HUES48 (cell line): ENCODE results near the gene CDC25B.

Experiments
- H3K27ac ChIP-seq: one replicate; pipeline ENCODE4 v1.7.0; 2013; ENCODE audit warnings: low read depth, low read length, inconsistent platforms
- H3K27me3 ChIP-seq: 2 replicates; pipeline ENCODE4 v1.6.1; 2013; ENCODE audit warnings: mild to moderate bottlenecking, low read length; ENCODE audit not compliant: control insufficient read depth, insufficient read depth
- H3K36me3 ChIP-seq: 2 replicates; pipeline ENCODE4 v1.6.1; 2013; ENCODE audit warnings: low read length; ENCODE audit not compliant: control insufficient read depth, insufficient read depth
- H3K4me1 ChIP-seq: 2 replicates; pipeline ENCODE4 v1.6.1; 2013; ENCODE audit warnings: mild to moderate bottlenecking, low read length; ENCODE audit not compliant: control insufficient read depth, insufficient read depth
- H3K4me3 ChIP-seq: 2 replicates; pipeline ENCODE4 v1.5.1; 2013; ENCODE audit warnings: mild to moderate bottlenecking, low read depth, low read length
- H3K9ac ChIP-seq: 2 replicates; pipeline ENCODE4 v1.6.1; 2013; ENCODE audit warnings: mild to moderate bottlenecking, low read depth, low read length, moderate library complexity
- H3K9me3 ChIP-seq: 2 replicates; pipeline ENCODE4 v1.6.1; 2013; ENCODE audit warnings: low read length; ENCODE audit not compliant: control insufficient read depth, insufficient read depth

The CDC25B gene

GRCh38 chr20:3808544-3808943, 12.4 kb downstream of the CDC25B start:
- Histone ChIP-seq H3K9me3 (no peaks in the 10 kb centered on the region), H3K27ac (no peak overlapping the region), H3K9ac (no peak overlapping the region), H3K36me3 (peaks cover 26% of the 10 kb centered on the region), H3K4me1 (peaks cover 14% of the 10 kb centered on the region), H3K4me3 (no peak overlapping the region), H3K27me3 (no peaks in the 10 kb centered on the region)

- no peak overlapping the region for H3K27ac ChIP-seq
- H3K27me3 ChIP-seq, result no peaks in the 10 kb centered on the region
- H3K36me3 ChIP-seq, result no peaks in the 10 kb centered on the region
- peaks cover 20% of the 10 kb centered on the region for H3K4me1 ChIP-seq
- H3K9ac ChIP-seq, result no peak overlapping the region
- no peak overlapping the region for H3K4me3 ChIP-seq
- H3K9me3 ChIP-seq, result no peaks in the 10 kb centered on the region
These were observed 15.6 kb downstream of the CDC25B start for GRCh38 chr20:3811467-3812258.

- no peaks in the 10 kb centered on the region for H3K36me3 ChIP-seq
- H3K9ac ChIP-seq, result no peak overlapping the region
- H3K27ac ChIP-seq, result no peak overlapping the region
These were observed 16.2 kb downstream of the CDC25B start for GRCh38 chr20:3812259-3812681.

GRCh38 chr20:3812975-3813847, 17.1 kb downstream of the CDC25B start:
- no peak overlapping the region for H3K27ac ChIP-seq
- H3K27me3 ChIP-seq, result no peaks in the 10 kb centered on the region
- peaks cover 6% of the 10 kb centered on the region for H3K4me1 ChIP-seq
- no peaks in the 10 kb centered on the region for H3K9me3 ChIP-seq
- no peaks in the 10 kb centered on the region for H3K36me3 ChIP-seq
- no peak overlapping the region for H3K4me3 ChIP-seq
- no peak overlapping the region for H3K9ac ChIP-seq

More at GRCh38 chr20:3812259-3812681, 16.2 kb downstream of the CDC25B start:
- H3K9me3 ChIP-seq, result no peaks in the 10 kb centered on the region
- peaks cover 14% of the 10 kb centered on the region for H3K4me1 ChIP-seq
- H3K27me3 ChIP-seq, result no peaks in the 10 kb centered on the region
- no peak overlapping the region for H3K4me3 ChIP-seq

- Histone ChIP-seq H3K27me3 (no peaks in the 10 kb centered on the region), H3K9me3 (no peaks in the 10 kb centered on the region), H3K9ac (no peak overlapping the region), H3K4me1 (peaks cover 6% of the 10 kb centered on the region), H3K36me3 (no peaks in the 10 kb centered on the region), H3K4me3 (no peak overlapping the region), H3K27ac (no peak overlapping the region)
These were observed 17.9 kb downstream of the CDC25B start for GRCh38 chr20:3813848-3814581.

- Histone ChIP-seq H3K4me1 (peaks cover 12% of the 10 kb centered on the region), H3K36me3 (no peaks in the 10 kb centered on the region), H3K27me3 (no peaks in the 10 kb centered on the region), H3K9me3 (no peaks in the 10 kb centered on the region), H3K9ac (no peak overlapping the region), H3K4me3 (no peak overlapping the region), H3K27ac (no peak overlapping the region)
These were observed 18.9 kb downstream of the CDC25B start for GRCh38 chr20:3814928-3815495.

- peaks cover 12% of the 10 kb centered on the region for H3K4me1 ChIP-seq
- H3K27ac ChIP-seq, result no peak overlapping the region
- H3K27me3 ChIP-seq, result no peaks in the 10 kb centered on the region
- no peak overlapping the region for H3K4me3 ChIP-seq
- no peak overlapping the region for H3K9ac ChIP-seq
- H3K36me3 ChIP-seq, result no peaks in the 10 kb centered on the region
- H3K9me3 ChIP-seq, result no peaks in the 10 kb centered on the region
These were observed 19.7 kb downstream of the CDC25B start for GRCh38 chr20:3815703-3816315.

- no peak overlapping the region for H3K27ac ChIP-seq
- H3K9ac ChIP-seq, result no peak overlapping the region
- H3K4me3 ChIP-seq, result no peak overlapping the region
- H3K4me1 ChIP-seq, result peaks cover 12% of the 10 kb centered on the region
- no peaks in the 10 kb centered on the region for H3K9me3 ChIP-seq
- peaks cover 7% of the 10 kb centered on the region for H3K36me3 ChIP-seq
- H3K27me3 ChIP-seq, result no peaks in the 10 kb centered on the region
These were observed 22.3 kb downstream of the CDC25B start for GRCh38 chr20:3818155-3819151.

GRCh38 chr20:3819411-3820047, 23.4 kb downstream of the CDC25B start:
- Histone ChIP-seq H3K4me1 (peaks cover 12% of the 10 kb centered on the region), H3K4me3 (peak overlapping the region; percentile 95), H3K36me3 (peaks cover 16% of the 10 kb centered on the region), H3K9me3 (no peaks in the 10 kb centered on the region), H3K27me3 (no peaks in the 10 kb centered on the region), H3K27ac (peak overlapping the region; percentile 96), H3K9ac (0 out of 2 replicates have a peak overlapping the region, but pooled peaks have one; percentile 6)
